GM21528 (cell line): ENCODE data around the gene MUC5B.

Source experiments
- ATAC-seq: cut with Tn5 transposase; IDR thresholded peaks from one replicate; pipeline ENCODE4 v1.9.1; 2021; ENCODE audit warnings: mild to moderate bottlenecking, moderate library complexity; ENCODE audit not compliant: unreplicated experiment, low FRiP score

MUC5B gene

GRCh38 chr11:1218788-1219445 is 3.9 kb upstream of the MUC5B start:
- no peak for ATAC-seq

DNA sequence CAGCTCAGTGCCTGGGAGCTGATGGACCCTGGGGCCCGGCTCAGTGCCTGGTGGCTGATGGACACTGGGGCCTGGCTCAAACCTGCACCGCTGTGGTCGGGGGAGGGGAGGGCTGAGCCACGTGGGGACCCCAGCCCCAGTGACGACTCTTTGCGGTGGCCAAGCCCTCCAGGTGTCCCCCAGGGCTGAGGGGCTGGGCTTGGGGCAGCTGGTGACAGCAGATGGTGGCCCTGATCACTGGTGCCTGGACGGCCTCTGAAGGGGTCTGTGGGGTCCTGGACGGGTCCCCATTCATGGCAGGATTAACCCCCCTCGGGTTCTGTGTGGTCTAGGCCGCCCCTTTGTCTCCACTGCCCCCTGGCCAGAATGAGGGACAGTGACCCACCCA is 3.4 kb upstream of the MUC5B start:
- no peak for ATAC-seq

GRCh38 chr11:1219834-1220815 is 2.7 kb upstream of the MUC5B start:
- no peak for ATAC-seq

- no peak for ATAC-seq
Measured at GRCh38 chr11:1220941-1221721, 1.7 kb upstream of the MUC5B start.

DNA sequence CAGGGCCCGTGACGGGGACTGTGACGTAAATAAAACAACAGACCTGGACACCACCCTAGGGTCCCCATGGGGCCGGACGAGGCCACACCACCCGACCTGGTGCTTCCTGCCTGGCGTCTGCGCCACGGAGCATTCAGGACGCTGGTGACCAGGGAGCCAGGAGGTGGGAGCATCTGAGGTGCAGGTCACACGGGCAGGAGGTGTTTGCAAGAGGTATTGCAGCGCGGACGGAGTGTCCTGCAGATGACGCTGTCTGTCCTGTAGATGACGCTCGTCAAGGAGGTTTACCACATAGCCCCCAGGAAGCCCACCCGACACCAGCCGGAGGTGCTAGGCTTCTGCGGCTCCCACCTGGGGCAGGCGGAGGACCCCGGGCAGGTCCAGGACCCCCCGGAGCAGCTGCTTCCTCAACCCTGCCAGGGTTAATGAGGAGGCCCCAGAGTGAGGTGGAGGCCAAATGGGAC is 986 bp upstream of the MUC5B start:
- ATAC-seq: no peak

- ATAC-seq: no peak
Measured at GRCh38 chr11:1223346-1224110, 662 bp downstream of the MUC5B start.

GRCh38 chr11:1224111-1224490 is 1.2 kb downstream of the MUC5B start:
- no peak for ATAC-seq

GRCh38 chr11:1224491-1225385 is 1.9 kb downstream of the MUC5B start:
- ATAC-seq: no peak

GRCh38 chr11:1225386-1226225 is 2.7 kb downstream of the MUC5B start:
- no peak for ATAC-seq

DNA sequence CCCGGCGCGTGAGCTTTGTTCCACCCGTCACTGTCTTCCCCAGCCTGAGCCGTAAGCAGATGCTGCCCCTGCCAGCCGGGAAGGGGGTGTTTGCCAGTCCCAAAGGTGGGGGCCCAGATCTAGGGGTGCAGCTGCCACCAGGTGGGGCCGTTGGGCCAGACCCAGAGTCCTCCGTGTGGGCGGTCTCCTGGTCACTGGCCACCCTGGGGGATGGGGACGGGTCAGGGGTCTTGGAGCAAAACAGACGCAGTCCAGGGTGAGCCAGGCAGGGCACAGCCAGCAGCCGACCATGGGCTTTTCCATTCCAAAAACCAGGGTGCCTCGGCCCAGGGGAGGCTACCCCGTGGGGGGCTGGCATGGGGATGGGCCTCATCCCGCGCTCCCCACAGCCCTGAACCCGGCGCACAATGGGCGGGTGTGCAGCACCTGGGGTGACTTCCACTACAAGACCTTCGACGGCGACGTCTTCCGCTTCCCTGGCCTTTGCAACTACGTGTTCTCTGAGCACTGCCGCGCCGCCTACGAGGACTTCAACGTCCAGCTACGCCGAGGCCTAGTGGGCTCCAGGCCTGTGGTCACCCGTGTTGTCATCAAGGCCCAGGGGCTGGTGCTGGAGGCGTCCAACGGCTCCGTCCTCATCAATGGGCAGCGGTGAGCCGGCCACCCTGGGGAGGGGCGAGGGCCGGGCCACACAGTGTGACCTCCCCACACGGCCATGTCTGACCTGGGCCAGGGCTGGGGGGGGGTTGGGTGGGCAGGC is 3.5 kb downstream of the MUC5B start:
- ATAC-seq: no peak

GRCh38 chr11:1226986-1227550 is 4.2 kb downstream of the MUC5B start:
- ATAC-seq: no peak

DNA sequence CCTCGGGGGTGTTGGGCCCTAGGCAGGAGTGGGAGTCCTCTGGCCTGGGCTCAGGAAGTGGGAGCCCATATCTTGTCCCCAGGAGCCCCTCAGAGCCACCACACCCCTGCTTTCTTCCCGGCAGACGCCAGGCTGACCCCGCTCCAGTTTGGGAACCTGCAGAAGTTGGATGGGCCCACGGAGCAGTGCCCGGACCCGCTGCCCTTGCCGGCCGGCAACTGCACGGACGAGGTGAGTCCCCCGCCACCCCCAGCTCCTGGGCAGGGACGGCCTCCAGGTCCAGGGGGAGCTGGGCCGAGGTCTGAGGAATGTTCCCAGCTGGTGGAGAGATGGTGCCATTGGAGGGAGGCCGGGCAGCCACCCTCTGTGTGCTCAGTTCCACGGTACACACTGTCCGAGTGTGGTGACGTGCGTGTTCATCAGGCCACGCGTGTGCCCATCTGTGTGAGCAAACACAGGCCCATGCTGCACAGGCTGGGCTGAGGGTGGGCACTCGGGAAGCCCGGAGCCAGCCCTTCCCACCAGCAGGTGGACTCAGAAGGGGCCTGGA is 4.8 kb downstream of the MUC5B start:
- ATAC-seq: no peak

DNA sequence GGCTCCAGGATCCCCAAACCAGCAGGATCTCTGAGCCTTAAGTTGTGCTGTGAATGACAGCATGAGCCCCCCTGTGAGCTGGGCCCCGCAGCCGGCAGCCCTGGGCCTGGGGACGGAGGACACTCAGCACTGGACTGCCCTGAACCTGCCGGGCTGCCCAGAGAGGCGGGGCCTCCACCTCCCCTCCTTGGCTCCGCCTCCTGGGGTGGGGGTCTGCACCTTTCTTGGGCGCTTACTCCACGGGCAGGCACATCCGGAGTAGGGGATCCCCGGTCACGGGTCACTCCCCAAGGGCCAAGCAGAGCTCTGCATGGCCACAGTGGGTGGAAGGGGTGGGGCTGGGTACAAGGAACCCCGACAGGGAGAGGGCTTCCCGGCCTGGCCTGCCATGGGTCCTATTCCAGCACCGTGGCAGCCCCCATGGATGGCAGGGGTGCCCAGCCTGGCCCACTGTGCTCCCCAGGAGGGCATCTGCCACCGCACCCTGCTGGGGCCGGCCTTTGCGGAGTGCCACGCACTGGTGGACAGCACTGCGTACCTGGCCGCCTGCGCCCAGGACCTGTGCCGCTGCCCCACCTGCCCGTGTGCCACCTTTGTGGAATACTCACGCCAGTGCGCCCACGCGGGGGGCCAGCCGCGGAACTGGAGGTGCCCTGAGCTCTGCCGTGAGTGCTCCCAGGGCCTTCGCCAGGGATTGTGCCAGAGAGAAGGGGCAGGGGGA is 5.4 kb downstream of the MUC5B start:
- no peak for ATAC-seq

GRCh38 chr11:1228921-1229451 is 6.1 kb downstream of the MUC5B start:
- no peak for ATAC-seq

GRCh38 chr11:1229471-1230120 is 6.7 kb downstream of the MUC5B start:
- no peak for ATAC-seq

- no peak for ATAC-seq
Measured at GRCh38 chr11:1230121-1230455, 7.2 kb downstream of the MUC5B start.
